ENCODE data around the gene S100A16. TPM values are rescaled to one million over a fixed set of nuclear protein-coding genes. Genes with fewer than 3 reads are reported as not detected.

S100A16 gene
- total and polyA plus RNA-seq, 9 of the 15 experiments (the other 6 are each of a cell fraction or from before 2014, with no cell fraction given) = 1.6 to 6.9 (median 4.3) TPM

GRCh38 chr1:153626904-153627714 is 14.2 kb upstream of the S100A16 start, which contains the start of gene S100A13 (continued):
- TF ChIP-seq ZNF668 (CRISPR knock-in tag; IDR thresholded peaks at IDR 0.05) = no peak
- no peak for TF ChIP-seq ZNF512 (tag; IDR thresholded peaks at IDR 0.05)
- no peak for TF ChIP-seq MCM2 (IDR thresholded peaks at IDR 0.05; ENCODE audit: low read depth)
- TF ChIP-seq NCOR1 (IDR thresholded peaks at IDR 0.05) = peak; percentile 51
- TF ChIP-seq CCAR2 (IDR thresholded peaks at IDR 0.05; ENCODE audit: low read depth, low read length) = no peak
- TF ChIP-seq POLR2AphosphoS2 (IDR thresholded peaks at IDR 0.05; ENCODE audit: low read length) = peak; percentile 68; the same call in 1 of the 2 replicates
- TF ChIP-seq NR2C1 (IDR thresholded peaks at IDR 0.05) = no peak
- no peak for TF ChIP-seq NR2C1 (tag; IDR thresholded peaks at IDR 0.05)
- no peak for TF ChIP-seq ZNF12 (CRISPR knock-in tag; IDR thresholded peaks at IDR 0.05)
- TF ChIP-seq EP400 (IDR thresholded peaks at IDR 0.05) = peak; percentile 72
- TF ChIP-seq JUND (IDR thresholded peaks at IDR 0.05; ENCODE audit: borderline replicate concordance, low read depth, low read length) = peak; percentile 28; the same call in 1 of the 2 replicates
- TF ChIP-seq JUND (tag; IDR thresholded peaks at IDR 0.05; ENCODE audit: borderline replicate concordance, low read depth, low read length) = no peak; the same call in 2 of the 3 replicates
- TF ChIP-seq AFF1 (IDR thresholded peaks at IDR 0.05; ENCODE audit: low read depth in 1 of 2, partially characterized antibody in 2 of 2) = peak in 1 of 2 experiments; percentile 29
- TF ChIP-seq ZNF445 (CRISPR knock-in tag; IDR thresholded peaks at IDR 0.05; ENCODE audit: low read depth) = no peak
- TF ChIP-seq CLOCK (CRISPR knock-in tag; IDR thresholded peaks at IDR 0.05; ENCODE audit: borderline replicate concordance) = no peak
- TF ChIP-seq ZBTB17 (CRISPR knock-in tag; IDR thresholded peaks at IDR 0.05) = peak; percentile 36; the same call in 1 of the 2 replicates
- no peak for TF ChIP-seq GMEB1 (CRISPR knock-in tag; IDR thresholded peaks at IDR 0.05)
- TF ChIP-seq ADNP (tag; IDR thresholded peaks at IDR 0.05) = no peak

Measured in K562 (cell line).